Measurements from ENCODE around the gene HOXD10.

HOXD10 gene

GRCh38 chr2:176162911-176163671 lies 46.5 kb downstream of the HOXD10 start:
- TF ChIP-seq FOXM1 (IDR thresholded peaks at IDR 0.05; ENCODE audit: borderline replicate concordance, low read depth) (no peak), MAX (IDR thresholded peaks at IDR 0.05) (no peak), EGR1 (IDR thresholded peaks at IDR 0.05) (no peak), CREB1 (IDR thresholded peaks at IDR 0.05; ENCODE audit: low read depth) (no peak), CEBPB (IDR thresholded peaks at IDR 0.05) (no peak), TAF1 (IDR thresholded peaks at IDR 0.05; ENCODE audit: low read depth) (no peak), YY1 (IDR thresholded peaks at IDR 0.05; ENCODE audit: low read depth) (no peak), ZBTB7A (IDR thresholded peaks at IDR 0.05; ENCODE audit: low read depth) (no peak), RAD21 (IDR thresholded peaks at IDR 0.05; ENCODE audit: low read depth) (no peak), EP300 (IDR thresholded peaks at IDR 0.05; ENCODE audit: borderline replicate concordance) (no peak), USF1 (IDR thresholded peaks at IDR 0.05) (no peak), TEAD4 (IDR thresholded peaks at IDR 0.05) (no peak), REST (IDR thresholded peaks at IDR 0.05; ENCODE audit: low read depth) (no peak), NFIC (IDR thresholded peaks at IDR 0.05) (no peak), TCF12 (IDR thresholded peaks at IDR 0.05; ENCODE audit: low read depth) (no peak)

GRCh38 chr2:176163672-176164056 lies 47.1 kb downstream of the HOXD10 start:
- TF ChIP-seq FOXM1 (IDR thresholded peaks at IDR 0.05; ENCODE audit: borderline replicate concordance, low read depth) (no peak), TCF12 (IDR thresholded peaks at IDR 0.05; ENCODE audit: low read depth) (no peak), NFIC (IDR thresholded peaks at IDR 0.05) (no peak), TEAD4 (IDR thresholded peaks at IDR 0.05) (no peak), TAF1 (IDR thresholded peaks at IDR 0.05; ENCODE audit: low read depth) (no peak), CREB1 (IDR thresholded peaks at IDR 0.05; ENCODE audit: low read depth) (no peak), EP300 (IDR thresholded peaks at IDR 0.05; ENCODE audit: borderline replicate concordance) (no peak), MAX (IDR thresholded peaks at IDR 0.05) (no peak), REST (IDR thresholded peaks at IDR 0.05; ENCODE audit: low read depth) (no peak), RAD21 (IDR thresholded peaks at IDR 0.05; ENCODE audit: low read depth) (no peak), EGR1 (IDR thresholded peaks at IDR 0.05) (no peak), CEBPB (IDR thresholded peaks at IDR 0.05) (no peak), USF1 (IDR thresholded peaks at IDR 0.05) (no peak), YY1 (IDR thresholded peaks at IDR 0.05; ENCODE audit: low read depth) (no peak), ZBTB7A (IDR thresholded peaks at IDR 0.05; ENCODE audit: low read depth) (no peak)

GRCh38 chr2:176164201-176164600 lies 47.6 kb downstream of the HOXD10 start:
- no peak for TF ChIP-seq YY1 (IDR thresholded peaks at IDR 0.05; ENCODE audit: low read depth)
- no peak for TF ChIP-seq TAF1 (IDR thresholded peaks at IDR 0.05; ENCODE audit: low read depth)
- TF ChIP-seq EGR1 (IDR thresholded peaks at IDR 0.05) = no peak
- no peak for TF ChIP-seq RAD21 (IDR thresholded peaks at IDR 0.05; ENCODE audit: low read depth)
- TF ChIP-seq FOXM1 (IDR thresholded peaks at IDR 0.05; ENCODE audit: borderline replicate concordance, low read depth) = no peak
- TF ChIP-seq NFIC (IDR thresholded peaks at IDR 0.05) = no peak
- no peak for TF ChIP-seq CREB1 (IDR thresholded peaks at IDR 0.05; ENCODE audit: low read depth)
- TF ChIP-seq REST (IDR thresholded peaks at IDR 0.05; ENCODE audit: low read depth) = no peak
- no peak for TF ChIP-seq MAX (IDR thresholded peaks at IDR 0.05)
- no peak for TF ChIP-seq ZBTB7A (IDR thresholded peaks at IDR 0.05; ENCODE audit: low read depth)
- no peak for TF ChIP-seq USF1 (IDR thresholded peaks at IDR 0.05)
- TF ChIP-seq TEAD4 (IDR thresholded peaks at IDR 0.05) = no peak
- TF ChIP-seq CEBPB (IDR thresholded peaks at IDR 0.05) = no peak
- no peak for TF ChIP-seq EP300 (IDR thresholded peaks at IDR 0.05; ENCODE audit: borderline replicate concordance)
- no peak for TF ChIP-seq TCF12 (IDR thresholded peaks at IDR 0.05; ENCODE audit: low read depth)
